Suppressor macrophage (primary cell): ENCODE data around the gene IFNL3.

Experiments
- DNase-seq, 4 experiments: peaks; one replicate each; pipeline ENCODE4 v3.0.0-alpha.2; 2020 to 2022

Gene IFNL3

GRCh38 chr19:39212375-39212742 lies 32.4 kb downstream of the IFNL3 start:
- peak; percentile 37 to 66 (median 53) for DNase-seq

- no peak for DNase-seq
These were observed 33.0 kb downstream of the IFNL3 start for GRCh38 chr19:39211731-39212374.

- no peak for DNase-seq
These were observed 35.6 kb downstream of the IFNL3 start for GRCh38 chr19:39209196-39209595.

GRCh38 chr19:39208175-39208795 lies 36.5 kb downstream of the IFNL3 start:
- no peak for DNase-seq

GRCh38 chr19:39207293-39207836 lies 37.4 kb downstream of the IFNL3 start:
- no peak for DNase-seq

GRCh38 chr19:39206122-39206521 lies 38.7 kb downstream of the IFNL3 start:
- DNase-seq = no peak

- no peak for DNase-seq
These were observed 39.4 kb downstream of the IFNL3 start for GRCh38 chr19:39205449-39205764.

- DNase-seq = no peak
These were observed 41.1 kb downstream of the IFNL3 start, which contains the start of gene SYCN for GRCh38 chr19:39203372-39204341. Gene SYCN (minus strand): TSS chr19:39204263. CDS start chr19:39204254, 9 bp downstream.

- DNase-seq = no peak
These were observed 41.8 kb downstream of the IFNL3 start for GRCh38 chr19:39202998-39203355.

GRCh38 chr19:39200803-39201115 lies 44.0 kb downstream of the IFNL3 start:
- no peak for DNase-seq

GRCh38 chr19:39200066-39200802 lies 44.6 kb downstream of the IFNL3 start:
- no peak for DNase-seq

- no peak for DNase-seq
These were observed 45.8 kb downstream of the IFNL3 start for GRCh38 chr19:39199025-39199424.

- no peak for DNase-seq
These were observed 47.0 kb downstream of the IFNL3 start for GRCh38 chr19:39197808-39198207.

GRCh38 chr19:39196860-39197562 lies 47.8 kb downstream of the IFNL3 start, which contains the start of gene NCCRP1:
Gene NCCRP1 (plus strand): TSS chr19:39196964. CDS start chr19:39196983, 19 bp downstream.
- no peak for DNase-seq

- DNase-seq = no peak
These were observed 48.5 kb downstream of the IFNL3 start for GRCh38 chr19:39196320-39196719.

- DNase-seq = no peak
These were observed 49.1 kb downstream of the IFNL3 start for GRCh38 chr19:39195755-39196154.

- DNase-seq = no peak
These were observed 49.8 kb downstream of the IFNL3 start for GRCh38 chr19:39194832-39195542.

GRCh38 chr19:39193803-39194202 lies 51.0 kb downstream of the IFNL3 start:
- DNase-seq = no peak
